Measurements from ENCODE around the gene TP53I13. TPM values are rescaled to one million over a fixed set of nuclear protein-coding genes. Genes with fewer than 3 reads are reported as not detected.

The TP53I13 gene
- polyA plus RNA-seq, 4 donors: 26.4 to 56.4 (median 42.1) TPM

DNA sequence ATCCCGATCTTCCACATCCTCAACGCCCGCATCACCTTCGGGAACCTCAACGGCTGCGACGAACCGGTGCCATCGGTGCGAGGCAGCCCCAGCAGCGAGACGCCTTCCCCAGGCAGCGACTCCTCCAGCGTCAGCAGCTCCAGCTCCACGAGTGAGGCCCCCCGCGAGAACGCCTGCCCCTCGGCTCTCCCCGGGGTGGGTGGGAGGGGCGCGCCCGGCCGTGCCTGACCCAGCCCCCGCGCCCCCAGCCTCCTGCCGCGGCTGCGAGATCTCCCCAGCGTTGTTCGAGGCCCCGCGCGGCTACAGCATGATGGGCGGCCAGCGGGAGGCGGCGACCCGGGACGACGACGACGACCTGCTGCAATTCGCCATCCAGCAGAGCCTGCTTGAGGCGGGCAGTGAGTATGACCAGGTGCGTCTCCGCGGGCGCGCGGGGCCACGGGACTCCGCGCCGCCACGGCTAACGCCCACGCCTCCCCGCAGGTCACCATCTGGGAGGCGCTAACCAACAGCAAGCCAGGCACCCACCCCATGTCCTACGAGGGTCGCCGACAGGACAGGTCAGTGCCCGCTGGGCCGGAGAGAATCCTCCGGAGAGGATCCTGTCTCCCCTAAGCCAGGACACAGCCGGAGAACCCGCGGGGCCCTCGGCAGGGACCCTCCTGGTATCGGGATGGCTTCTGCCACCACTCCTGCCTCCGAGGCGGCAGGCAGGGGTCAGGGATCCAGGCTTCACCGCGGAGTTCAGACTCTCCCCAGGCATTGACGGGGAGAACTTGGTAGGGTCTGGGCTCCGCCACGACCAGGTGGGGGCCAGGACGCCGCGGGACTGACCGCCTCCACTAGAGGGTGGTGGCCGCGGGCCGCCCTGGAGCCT, 44.1 kb downstream of the TP53I13 start:
- DNase-seq (ENCODE audit: low read depth in 4 of 4, low spot score in 2 of 4): no peak

- peak in 3 of 4 donors; percentile 73 to 87 (median 84) for DNase-seq (ENCODE audit: low read depth in 4 of 4, low spot score in 2 of 4)
Measured at GRCh38 chr17:29613352-29613837, 44.9 kb downstream of the TP53I13 start.

- no peak for DNase-seq (ENCODE audit: low read depth in 4 of 4, low spot score in 2 of 4)
Measured at GRCh38 chr17:29613856-29614255, 45.4 kb downstream of the TP53I13 start.

DNA sequence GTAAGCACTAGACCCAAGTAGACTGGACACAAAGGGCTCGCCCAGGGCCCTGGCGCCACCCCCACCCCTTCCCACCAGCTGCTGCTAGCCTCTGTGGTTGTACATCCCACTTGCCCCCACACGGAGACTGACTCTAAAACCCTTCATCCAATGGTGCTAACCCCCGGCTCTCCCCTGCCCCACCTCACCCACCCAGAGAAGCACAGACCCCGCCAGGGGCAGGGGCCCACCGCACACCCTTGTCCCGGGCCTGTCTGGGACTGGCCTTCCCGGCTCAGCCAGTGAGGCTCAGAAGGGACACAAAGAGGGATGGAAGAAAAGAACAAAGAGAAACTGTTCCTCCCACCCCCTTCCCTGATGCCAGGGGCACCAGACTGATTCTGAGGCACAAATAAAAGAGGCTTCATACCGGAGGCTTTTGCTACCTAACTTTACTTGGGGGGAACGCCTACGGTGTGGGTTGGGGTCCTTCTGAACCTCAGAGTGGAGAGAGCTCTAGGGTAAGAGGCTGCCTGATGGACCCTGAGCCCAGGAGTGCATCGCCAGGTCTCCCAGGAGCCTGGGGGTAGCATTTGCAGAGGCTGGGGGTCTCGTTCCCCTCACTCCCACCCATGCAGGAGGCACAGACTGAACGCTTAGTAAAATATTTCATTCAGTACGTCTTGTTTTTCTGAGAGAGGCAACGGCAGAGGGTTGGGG, 46.0 kb downstream of the TP53I13 start:
- DNase-seq (ENCODE audit: low read depth in 4 of 4, low spot score in 2 of 4): no peak

- no peak for DNase-seq (ENCODE audit: low read depth in 4 of 4, low spot score in 2 of 4)
Measured at GRCh38 chr17:29615048-29615385, 46.5 kb downstream of the TP53I13 start.

DNA sequence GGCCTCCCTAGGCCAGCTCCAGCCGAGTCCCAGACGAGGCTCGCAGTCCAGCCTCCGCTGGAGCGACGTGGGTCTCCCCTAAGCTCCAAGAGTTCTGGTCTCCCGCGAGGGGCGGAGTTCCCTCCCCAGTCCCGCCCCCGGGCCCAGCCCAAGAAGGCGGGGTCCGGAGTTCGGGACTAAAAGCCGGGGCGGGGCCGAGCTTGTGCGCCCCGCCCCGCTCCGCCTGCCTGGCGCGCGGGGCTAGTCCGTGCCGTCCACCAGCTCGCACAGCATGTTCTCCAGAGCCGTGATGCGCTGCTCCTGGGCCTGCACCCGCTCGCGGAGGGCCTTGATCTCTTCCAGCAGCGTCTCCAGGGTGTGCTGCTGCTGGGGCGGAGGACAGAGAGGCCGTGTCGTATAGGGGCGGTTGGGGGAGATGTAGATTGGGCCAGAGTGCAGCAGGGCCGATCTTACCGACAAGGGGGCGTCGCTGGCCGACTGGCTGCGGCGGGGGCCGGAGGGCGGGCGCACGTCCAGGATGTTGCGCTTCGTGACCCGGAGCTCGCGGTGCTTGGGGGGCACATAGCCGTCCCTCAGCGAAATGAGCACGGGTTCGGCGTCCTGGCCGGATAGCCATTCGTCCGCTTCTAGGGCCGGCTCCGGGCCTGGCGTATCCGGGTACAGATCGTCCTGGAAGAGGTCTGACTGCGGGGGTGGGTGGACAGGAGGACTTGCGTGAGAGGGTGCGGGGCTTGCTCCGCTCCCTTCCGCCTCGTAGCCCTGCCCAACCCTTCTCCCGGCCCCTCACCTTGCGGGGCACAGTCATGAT, 47.2 kb downstream of the TP53I13 start:
- peak in 1 of 4 donors; percentile 83 for DNase-seq (ENCODE audit: low read depth in 4 of 4, low spot score in 2 of 4)

GRCh38 chr17:29616300-29617048, 48.0 kb downstream of the TP53I13 start:
- DNase-seq (ENCODE audit: low read depth in 4 of 4, low spot score in 2 of 4): no peak

DNA sequence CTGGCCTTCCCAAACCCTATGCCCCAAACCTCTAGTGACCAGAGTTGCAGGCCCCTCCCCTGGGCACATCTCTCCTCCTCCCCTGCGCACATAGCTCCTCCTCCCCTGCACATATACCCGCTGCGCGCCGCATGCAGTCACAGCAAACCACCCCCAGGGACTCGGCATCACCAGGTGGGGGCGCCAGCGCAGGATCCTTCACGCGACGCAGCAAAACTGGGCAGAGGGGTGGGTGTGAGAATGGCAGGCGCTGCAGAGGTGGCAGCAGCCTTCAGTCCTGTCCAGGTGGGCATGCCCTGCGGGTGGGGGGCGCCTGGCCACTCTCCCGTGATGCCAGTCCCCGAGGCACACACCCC, 48.6 kb downstream of the TP53I13 start:
- DNase-seq (ENCODE audit: low read depth in 4 of 4, low spot score in 2 of 4): peak in 1 of 4 donors; percentile 64

DNA sequence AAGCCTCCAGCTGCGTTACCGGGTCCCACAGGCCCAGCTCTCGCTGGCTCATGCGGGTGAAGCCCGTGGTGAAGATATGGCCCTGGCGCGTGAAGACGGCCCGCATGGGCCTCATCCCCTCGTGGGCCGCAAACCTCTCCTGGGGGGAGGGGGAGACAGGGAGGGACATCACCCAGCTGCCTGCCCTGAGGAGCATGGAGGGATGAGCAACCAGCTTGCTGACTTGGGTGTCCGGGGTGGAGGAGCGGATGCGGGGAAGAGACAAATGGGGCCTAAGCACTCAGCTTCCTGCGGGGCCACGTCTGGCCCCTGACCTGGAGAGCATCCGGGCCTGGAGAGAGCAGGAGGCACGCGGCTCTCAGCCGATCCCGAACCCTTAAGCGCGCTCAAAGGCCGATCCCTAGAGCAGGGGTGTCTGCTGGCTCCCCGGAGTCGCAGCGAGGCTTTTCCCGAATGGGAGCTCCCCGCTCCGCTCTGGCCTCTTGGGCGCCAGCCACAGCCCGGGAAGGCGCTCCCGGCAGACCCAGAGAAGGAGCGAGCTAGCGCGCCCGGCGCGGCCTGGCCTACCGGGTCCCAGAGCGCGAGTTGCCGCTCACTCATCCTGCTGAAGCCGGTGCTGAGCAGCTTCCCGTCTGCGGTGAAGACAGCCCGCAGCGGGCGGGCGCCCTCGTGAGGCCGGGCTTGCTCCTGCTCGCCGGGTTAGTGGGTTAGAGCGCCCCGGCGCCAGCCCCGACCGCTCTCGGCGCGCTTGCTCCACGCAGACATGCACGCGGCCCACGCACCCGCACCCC, 49.2 kb downstream of the TP53I13 start:
- no peak for DNase-seq (ENCODE audit: low read depth in 4 of 4, low spot score in 2 of 4)

- DNase-seq (ENCODE audit: low read depth in 4 of 4, low spot score in 2 of 4): no peak
Measured at GRCh38 chr17:29618272-29619065, 50.0 kb downstream of the TP53I13 start.

GRCh38 chr17:29619251-29619650, 50.8 kb downstream of the TP53I13 start:
- DNase-seq (ENCODE audit: low read depth in 4 of 4, low spot score in 2 of 4): no peak

- DNase-seq (ENCODE audit: low read depth in 4 of 4, low spot score in 2 of 4): no peak
Measured at GRCh38 chr17:29620271-29620670, 51.8 kb downstream of the TP53I13 start.

DNA sequence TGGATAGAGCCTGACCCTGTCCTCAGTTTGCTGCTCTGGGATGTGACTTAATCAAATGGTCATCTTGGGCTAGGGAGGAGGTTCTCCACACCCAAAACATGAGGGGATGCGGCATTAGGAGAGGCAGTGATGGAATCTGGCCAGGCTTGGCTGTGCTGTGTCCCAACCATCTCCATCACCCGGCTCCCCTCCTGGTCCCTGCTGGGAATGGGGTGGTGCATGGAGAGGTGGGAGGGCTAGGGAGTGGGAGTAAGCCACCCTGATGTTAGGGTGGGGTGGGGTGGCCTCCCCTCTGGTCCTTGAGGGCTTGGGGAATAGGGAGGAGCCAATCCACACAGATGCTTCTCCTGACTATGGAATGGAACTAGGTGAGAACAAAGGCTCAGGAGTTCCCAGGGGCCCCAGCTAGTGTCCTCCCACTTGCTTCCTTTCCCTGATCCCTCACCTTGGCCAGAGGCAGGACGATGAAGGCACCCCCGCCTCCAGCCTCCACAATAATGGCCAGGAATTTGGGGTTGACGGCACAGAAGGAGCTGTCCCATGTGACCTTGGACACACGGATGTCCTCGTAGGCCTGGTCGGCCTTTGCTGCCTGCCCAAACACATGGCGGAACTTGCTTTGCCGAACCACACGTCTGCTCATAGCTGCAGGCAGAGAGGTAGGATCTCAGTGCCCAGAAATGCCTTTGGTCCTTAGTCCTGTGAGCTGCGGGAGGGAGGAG, 52.4 kb downstream of the TP53I13 start:
- DNase-seq (ENCODE audit: low read depth in 4 of 4, low spot score in 2 of 4): no peak

DNA sequence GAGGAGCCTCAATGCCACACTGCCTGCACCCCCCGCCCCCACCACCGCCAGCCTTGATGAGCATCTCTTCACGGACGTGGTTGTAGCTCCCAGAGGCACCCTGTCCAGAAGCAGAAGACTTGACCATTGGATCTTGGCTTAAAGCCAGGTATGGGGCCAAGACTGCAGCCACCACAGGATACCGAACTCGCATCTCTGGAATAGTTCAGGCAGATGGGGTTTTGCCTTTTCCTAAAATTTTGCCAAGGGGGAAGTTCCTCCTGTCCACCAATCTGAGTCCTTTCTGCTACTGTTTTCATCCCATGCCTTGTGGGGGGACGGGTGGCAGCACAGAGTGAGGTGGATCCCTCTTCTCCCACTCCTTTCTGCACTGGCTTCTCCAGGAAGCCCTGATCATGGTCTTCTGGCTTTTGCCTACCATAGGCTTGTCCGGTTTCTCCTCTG, 53.3 kb downstream of the TP53I13 start:
- DNase-seq (ENCODE audit: low read depth in 4 of 4, low spot score in 2 of 4): no peak

Data from left renal cortex interstitium (tissue), 4 donors.